ENCODE data around the gene COL24A1. TPM values are rescaled to one million over a fixed set of nuclear protein-coding genes. Genes with fewer than 3 reads are reported as not detected.
"Not testable (repeated sequence)": the region's sequence is repeated elsewhere in the genome, so short reads cannot be mapped to it uniquely, and the experiment has no call there.

The COL24A1 gene
- total RNA-seq, 2 donors from 2014 or later: not detected

DNA sequence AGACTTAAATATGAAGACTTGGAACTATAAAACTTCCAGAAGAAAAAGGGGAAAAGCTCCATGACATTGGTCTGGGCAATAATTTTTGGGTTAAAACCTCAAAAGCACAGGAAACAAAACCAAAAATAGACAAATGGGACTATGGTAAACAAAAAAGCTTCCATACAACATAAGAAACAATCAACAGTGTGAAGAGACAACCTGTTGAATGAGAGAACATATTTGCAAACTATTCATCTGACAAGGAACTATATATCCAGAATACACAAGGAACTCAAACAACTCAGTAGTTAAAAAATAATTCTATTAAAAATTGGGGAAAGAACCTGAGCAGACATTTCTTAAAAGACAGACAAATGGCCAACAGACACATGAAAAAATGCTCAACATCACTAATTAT, 255.7 kb downstream of the COL24A1 start:
- Mint-ChIP-seq H3K27ac (no peak overlapping the region), H3K36me3 (no peaks in the 10 kb centered on the region), H3K9me3 (peaks cover 0 to 6% of the 10 kb centered on the region in 2 donors)
- ATAC-seq (no peak), DNase-seq (ENCODE audit: low spot score in 2 of 2) (no peak)

DNA sequence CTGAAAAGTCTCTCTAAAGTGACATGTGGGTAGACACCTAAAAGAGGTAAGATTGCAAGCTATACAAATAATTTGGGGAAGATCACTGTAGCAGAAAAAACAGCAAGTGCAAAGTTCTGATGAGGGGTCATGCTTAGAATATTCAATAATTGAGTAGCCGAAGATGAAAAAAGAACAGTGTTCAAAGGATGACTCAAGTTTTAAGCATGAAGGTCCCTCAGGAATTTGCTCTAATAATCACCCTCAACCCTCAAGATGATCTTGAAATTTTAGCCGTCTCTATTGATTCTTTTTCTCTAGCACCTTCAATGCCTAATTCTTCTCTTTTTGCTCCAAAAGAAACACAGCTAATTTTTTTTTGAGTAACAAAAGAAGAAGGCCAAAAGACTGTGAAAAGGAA, 257.7 kb downstream of the COL24A1 start:
- DNase-seq (ENCODE audit: low spot score in 2 of 2): no peak
- no peak for ATAC-seq
- Mint-ChIP-seq H3K9me3 (peaks cover 0 to 6% of the 10 kb centered on the region in 2 donors), H3K36me3 (no peaks in the 10 kb centered on the region), H3K27ac (no peak overlapping the region)

DNA sequence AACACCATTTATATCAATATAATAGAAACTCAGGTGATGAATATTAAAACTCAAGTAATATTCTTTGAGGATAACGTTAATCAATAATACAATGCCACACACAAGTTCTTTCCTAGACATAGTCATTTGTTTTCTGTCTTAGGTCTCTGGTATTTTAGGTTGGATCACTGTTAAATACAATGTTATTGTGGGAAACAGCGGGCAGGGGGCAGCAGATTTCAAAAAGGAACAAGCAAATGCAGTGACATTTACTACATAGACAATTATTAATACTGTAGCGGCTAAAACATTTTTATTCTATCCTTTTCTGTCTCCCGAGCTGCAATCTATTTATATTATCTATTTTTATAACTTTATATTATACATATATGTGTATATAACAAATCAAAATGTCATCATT, 261.9 kb downstream of the COL24A1 start:
- DNase-seq (ENCODE audit: low spot score in 2 of 2) (no peak), ATAC-seq (no peak)
- Mint-ChIP-seq H3K27ac (no peak overlapping the region), H3K36me3 (no peaks in the 10 kb centered on the region), H3K9me3 (peaks cover 0 to 6% of the 10 kb centered on the region in 2 donors)

DNA sequence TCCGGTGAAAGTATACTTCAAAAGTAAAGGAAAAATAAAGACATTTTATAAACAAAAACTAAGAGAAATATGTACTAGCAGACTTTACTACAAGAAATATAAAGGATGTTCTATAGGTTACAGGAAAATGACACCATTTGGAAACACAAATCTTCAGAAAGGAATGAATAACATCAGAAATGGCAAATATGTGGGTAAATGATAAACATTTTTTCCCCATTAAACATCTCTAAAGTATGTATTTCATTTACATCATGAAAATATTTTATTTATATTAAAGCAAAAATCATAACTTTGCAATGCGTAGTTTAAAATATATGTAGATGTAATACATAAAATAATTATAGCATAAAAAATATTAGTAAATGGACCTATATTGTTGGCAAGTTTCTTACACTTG, 264.2 kb downstream of the COL24A1 start:
- Mint-ChIP-seq H3K27ac (no peak overlapping the region), H3K9me3 (no peaks in the 10 kb centered on the region), H3K36me3 (no peaks in the 10 kb centered on the region)
- DNase-seq (ENCODE audit: low spot score in 2 of 2): no peak
- no peak for ATAC-seq

DNA sequence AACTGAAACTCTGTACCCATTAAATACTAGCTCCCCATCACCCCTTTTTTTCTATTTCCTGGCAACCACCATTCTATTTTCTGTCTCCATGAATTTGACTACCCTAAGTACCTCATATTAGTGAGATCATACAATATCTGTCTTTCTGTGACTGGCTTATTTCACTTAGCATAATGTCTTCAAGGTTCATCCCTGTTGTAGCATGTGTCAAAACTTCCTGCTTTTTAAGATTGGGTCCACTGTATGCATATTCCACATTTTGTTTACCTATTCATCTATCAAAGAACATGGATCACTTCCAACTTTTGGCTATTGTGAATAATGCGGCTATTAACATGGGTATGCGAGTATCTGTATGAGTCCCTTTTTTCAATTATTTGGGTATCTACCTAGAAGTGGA, 266.7 kb downstream of the COL24A1 start:
- no peaks in the 10 kb centered on the region for H3K36me3 Mint-ChIP-seq
- ATAC-seq (no peak), DNase-seq (ENCODE audit: low spot score in 2 of 2) (no peak)
- H3K9me3 Mint-ChIP-seq: no peaks in the 10 kb centered on the region
- no peak overlapping the region for H3K27ac Mint-ChIP-seq

DNA sequence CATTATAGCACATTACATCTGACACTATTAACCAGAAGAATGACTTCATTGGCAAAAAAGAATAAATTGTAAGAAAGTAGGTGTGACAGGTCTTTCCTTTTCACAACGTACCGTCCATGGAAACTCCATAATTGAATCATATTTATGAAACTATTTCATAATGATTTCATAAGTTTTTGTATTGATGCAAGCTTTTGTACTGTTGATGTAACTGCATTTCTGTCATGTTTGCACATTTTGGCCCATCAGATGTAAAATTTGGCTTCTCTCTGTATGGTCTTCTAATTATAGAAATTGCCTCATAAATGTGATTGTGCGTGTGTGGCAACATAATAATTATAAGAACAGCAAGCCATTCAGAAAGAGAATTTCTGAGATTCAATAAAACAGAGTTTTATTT, 267.7 kb downstream of the COL24A1 start:
- Mint-ChIP-seq H3K9me3 (no peaks in the 10 kb centered on the region), H3K36me3 (no peaks in the 10 kb centered on the region), H3K27ac (no peak overlapping the region)
- DNase-seq (ENCODE audit: low spot score in 2 of 2) (no peak), ATAC-seq (no peak)

DNA sequence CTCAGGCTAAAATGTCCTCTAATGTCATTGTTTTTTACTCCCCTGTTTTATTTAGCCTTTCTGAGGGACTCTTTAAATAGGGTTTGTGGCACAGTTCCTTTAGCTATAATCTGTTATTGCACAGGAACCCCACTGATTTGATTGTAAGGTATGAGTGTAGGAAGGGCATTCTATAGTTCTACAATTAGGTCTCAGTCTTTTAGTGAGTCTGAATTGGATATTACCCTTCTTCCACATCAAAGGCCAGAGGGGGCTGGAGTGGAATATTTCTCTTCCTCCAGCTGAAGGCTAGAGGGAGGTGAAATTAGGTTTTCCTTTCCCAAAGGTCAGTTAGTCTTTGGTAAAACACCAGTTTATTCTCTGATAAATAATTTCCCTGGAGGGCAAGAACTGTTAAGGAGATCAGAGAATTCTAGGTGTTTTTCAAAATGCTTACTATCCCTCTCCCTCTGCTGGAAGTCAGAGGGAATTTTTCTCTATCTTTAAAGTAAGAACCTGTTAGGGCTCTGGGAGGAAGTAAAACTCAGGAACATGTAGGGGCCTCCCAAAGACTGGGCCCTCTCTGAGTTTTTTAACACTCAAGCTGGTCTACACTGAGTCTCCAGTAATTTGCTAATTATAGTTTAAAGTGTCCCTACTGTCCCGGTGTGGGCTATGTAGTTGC, 272.1 kb downstream of the COL24A1 start:
- no peaks in the 10 kb centered on the region for H3K36me3 Mint-ChIP-seq
- ATAC-seq (no peak), DNase-seq (ENCODE audit: low spot score in 2 of 2) (no peak)
- no peak overlapping the region for H3K27ac Mint-ChIP-seq
- H3K9me3 Mint-ChIP-seq: no peaks in the 10 kb centered on the region

DNA sequence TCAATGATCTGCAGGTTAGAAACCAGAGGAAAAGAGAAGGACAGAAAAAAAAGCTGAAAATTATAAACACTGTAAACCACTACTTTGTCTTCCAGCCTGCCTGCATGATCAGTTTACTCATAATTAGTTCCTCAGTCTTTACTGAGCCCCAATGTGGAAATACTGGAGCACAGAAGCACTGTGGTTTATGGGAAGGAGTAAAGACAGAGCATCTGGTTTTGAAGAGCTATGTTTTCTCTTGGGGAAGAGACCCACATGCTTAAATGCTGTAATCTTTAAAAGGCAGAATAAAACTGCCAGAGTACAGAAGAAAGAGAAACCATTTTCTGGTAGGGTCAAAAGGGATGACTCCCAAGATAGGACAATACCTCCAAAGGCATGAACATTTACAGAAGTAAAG, 289.4 kb downstream of the COL24A1 start:
- H3K27ac Mint-ChIP-seq: no peak overlapping the region
- no peaks in the 10 kb centered on the region for H3K36me3 Mint-ChIP-seq
- H3K9me3 Mint-ChIP-seq: peaks cover 0 to 6% of the 10 kb centered on the region in 2 donors
- ATAC-seq (no peak), DNase-seq (ENCODE audit: low spot score in 2 of 2) (no peak)

DNA sequence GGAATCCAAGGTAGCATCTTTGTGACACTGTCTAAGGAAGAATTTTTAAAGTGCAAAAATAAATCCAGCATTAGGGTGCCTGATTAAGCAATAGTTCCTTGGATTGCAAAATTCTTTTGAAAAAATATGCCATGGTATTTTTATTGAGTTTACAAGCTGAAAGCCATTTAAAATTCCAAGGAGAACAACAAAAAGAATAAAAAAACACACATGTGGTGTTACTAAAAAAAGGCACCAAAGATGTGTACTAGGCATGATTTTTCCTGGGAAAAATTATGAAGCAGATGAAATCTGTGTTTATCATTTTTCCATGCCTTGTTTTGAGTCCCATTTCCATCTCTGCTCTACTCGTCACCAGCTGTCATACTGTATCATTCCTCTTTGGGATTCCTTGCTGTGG, 291.4 kb downstream of the COL24A1 start:
- H3K36me3 Mint-ChIP-seq: no peaks in the 10 kb centered on the region
- DNase-seq (ENCODE audit: low spot score in 2 of 2) (no peak), ATAC-seq (no peak)
- peaks cover 0 to 4% of the 10 kb centered on the region in 2 donors for H3K9me3 Mint-ChIP-seq
- no peak overlapping the region for H3K27ac Mint-ChIP-seq

DNA sequence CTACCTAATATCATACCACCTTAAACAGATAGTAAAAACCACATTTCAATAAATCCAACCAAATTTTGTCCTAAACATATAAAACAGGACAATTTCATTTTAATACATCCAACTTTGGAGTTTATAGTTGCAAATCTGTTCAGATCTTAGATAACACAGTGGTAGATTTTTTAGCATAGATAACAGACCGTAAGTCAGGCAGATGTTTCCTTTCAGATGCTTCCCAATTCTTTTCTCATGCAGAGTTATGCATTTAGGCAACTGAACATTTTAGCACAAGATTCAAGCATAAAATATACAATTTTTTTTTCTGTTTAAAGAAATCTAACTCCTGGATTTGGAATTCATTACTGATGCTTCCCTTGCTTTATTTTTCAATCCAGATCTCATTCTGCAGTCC, 291.8 kb downstream of the COL24A1 start:
- Mint-ChIP-seq H3K36me3 (no peaks in the 10 kb centered on the region), H3K9me3 (peaks cover 0 to 4% of the 10 kb centered on the region in 2 donors), H3K27ac (no peak overlapping the region)
- ATAC-seq: no peak
- no peak for DNase-seq (ENCODE audit: low spot score in 2 of 2)

DNA sequence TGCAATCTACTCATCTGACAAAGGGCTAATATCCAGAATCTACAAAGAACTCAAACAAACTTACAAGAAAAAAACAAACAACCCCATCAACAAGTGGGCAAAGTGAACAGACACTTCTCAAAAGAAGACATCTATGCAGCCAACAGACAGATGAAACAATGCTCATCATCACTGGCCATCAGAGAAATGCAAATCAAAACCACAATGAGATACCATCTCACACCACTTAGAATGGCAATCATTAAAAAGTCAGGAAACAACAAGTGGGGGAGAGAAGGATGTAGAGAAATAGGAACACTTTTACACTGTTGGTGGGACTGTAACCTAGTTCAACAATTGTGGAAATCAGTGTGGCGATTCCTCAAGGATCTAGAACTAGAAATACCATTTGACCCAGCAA, 292.9 kb downstream of the COL24A1 start:
- H3K36me3 Mint-ChIP-seq; H3K9me3 Mint-ChIP-seq; H3K27ac Mint-ChIP-seq; ATAC-seq; DNase-seq (ENCODE audit: low spot score in 2 of 2): not testable (repeated sequence)

DNA sequence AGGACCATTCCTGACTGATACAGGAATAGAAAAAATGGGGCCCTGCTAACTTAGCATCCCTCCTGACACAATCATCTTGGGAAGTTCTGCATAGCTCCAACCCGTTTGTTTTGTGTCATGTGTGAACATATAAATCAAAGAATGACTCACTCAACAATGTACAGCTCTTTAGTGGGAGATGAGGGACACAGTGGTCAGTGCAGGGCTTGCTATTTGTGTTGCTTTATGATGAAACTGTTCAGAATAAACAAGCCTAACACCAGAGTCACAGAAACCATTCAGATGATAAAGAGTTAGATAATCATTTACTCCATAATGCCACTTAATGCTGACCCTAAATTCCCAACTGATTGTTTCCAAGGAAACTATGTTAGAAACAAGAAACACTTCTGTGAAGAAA, 294.1 kb downstream of the COL24A1 start:
- peaks cover 0 to 4% of the 10 kb centered on the region in 2 donors for H3K9me3 Mint-ChIP-seq
- H3K36me3 Mint-ChIP-seq: no peaks in the 10 kb centered on the region

DNA sequence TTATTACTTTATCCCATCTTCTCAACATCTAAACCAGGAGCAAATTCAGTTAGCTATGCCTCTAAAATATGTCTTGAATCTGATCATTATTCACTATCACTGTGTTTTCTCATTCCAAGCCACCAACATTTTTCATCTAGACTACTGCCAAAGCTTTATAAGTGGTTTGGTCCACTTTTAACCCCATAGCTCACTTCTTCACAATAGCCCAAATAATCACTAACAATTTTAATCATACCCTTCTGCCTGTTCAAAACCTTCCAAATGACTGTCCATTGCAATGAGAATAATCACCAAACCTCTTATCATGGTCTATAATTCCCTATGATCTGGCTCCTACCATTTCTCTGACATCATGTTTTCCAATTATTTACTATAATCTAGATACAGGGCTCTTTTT, 298.6 kb downstream of the COL24A1 start:
- ATAC-seq: no peak
- H3K36me3 Mint-ChIP-seq: no peaks in the 10 kb centered on the region
- H3K9me3 Mint-ChIP-seq: peaks cover 0 to 4% of the 10 kb centered on the region in 2 donors
- no peak for DNase-seq (ENCODE audit: low spot score in 2 of 2)
- H3K27ac Mint-ChIP-seq: no peak overlapping the region

More for the DNA sequence above, 294.1 kb downstream of the COL24A1 start:
- DNase-seq (ENCODE audit: low spot score in 2 of 2): no peak
- ATAC-seq: no peak
- no peak overlapping the region for H3K27ac Mint-ChIP-seq

DNA sequence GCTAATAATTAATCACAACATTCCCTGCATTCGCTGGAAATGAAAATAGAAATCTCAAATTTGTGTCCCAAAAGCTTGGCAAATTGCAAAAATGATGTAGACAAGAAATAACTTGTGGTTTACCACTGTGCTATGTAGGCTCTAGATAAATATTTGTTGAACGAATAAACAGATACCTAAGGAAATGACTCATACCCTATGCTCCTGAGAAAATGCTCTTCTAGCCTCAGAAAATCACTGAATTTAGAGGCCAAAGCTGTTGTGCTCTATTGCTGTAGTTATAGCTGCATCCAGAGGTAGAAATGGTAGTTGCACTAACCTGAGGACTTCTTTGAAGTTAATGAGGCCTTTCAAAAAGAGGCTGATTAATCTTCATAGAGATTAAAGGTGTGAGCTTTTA, 306.3 kb downstream of the COL24A1 start:
- no peak for ATAC-seq
- H3K27ac Mint-ChIP-seq: no peak overlapping the region
- no peak for DNase-seq (ENCODE audit: low spot score in 2 of 2)
- no peaks in the 10 kb centered on the region for H3K36me3 Mint-ChIP-seq
- H3K9me3 Mint-ChIP-seq: no peaks in the 10 kb centered on the region

DNA sequence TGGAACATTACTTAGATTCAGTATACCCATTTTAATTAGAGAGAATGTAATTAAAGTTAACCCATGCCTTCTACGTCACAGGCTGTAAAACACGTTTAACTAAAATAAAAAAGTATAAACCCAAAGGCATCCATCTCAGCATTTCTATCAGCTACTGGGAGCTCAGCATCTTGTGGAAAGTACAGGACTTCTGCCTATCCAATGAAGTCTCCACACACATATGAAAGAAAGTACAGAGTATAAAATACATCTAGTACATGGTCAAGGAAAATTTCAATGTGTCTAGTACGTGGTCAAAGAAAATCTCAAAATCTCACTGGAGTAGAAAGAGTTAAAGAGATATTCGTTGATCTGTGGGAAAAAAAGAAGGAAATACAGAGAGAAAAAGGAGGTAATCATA, 306.9 kb downstream of the COL24A1 start:
- no peaks in the 10 kb centered on the region for H3K36me3 Mint-ChIP-seq
- DNase-seq (ENCODE audit: low spot score in 2 of 2) (no peak), ATAC-seq (no peak)
- no peak overlapping the region for H3K27ac Mint-ChIP-seq
- H3K9me3 Mint-ChIP-seq: no peaks in the 10 kb centered on the region

DNA sequence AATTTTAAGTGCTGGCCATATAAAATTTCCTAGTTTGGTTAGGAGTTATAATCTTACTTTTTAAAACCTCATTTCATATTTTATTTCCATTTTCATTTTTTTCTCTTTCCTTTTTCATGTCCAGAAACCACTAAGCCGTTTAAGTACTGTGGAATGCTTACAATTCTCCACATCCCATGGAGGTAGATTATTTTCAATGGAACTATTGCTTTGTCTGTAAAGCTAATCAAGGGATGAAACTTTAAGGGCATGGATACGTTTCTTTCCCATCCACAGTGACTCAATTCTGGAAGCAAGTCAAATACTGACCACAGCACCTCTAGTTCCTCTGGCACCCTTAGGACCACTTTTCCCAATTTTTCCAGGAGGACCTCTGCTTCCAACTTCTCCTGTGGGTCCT, 309.2 kb downstream of the COL24A1 start:
- no peaks in the 10 kb centered on the region for H3K36me3 Mint-ChIP-seq
- no peak overlapping the region for H3K27ac Mint-ChIP-seq
- no peak for ATAC-seq
- no peaks in the 10 kb centered on the region for H3K9me3 Mint-ChIP-seq
- DNase-seq (ENCODE audit: low spot score in 2 of 2): no peak

DNA sequence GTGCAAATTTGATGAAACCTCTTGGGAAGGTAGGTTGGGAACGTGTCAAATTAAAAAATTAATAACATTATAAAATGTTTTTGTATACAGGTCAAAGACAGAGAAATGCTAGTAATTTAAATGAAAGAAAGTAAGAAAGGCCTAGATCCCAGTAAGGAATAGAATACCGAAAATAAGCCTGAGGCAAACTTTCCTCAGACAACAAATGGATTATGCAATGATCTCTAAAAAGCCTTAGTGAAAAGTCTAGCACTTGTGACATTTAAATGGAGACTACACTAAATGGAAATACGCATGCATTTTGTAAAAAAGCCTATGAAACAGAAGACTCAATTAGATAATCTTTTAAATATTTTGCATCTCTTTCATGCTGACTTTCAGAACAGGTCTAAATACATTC, 309.9 kb downstream of the COL24A1 start:
- no peaks in the 10 kb centered on the region for H3K9me3 Mint-ChIP-seq
- H3K27ac Mint-ChIP-seq: no peak overlapping the region
- ATAC-seq (no peak), DNase-seq (ENCODE audit: low spot score in 2 of 2) (no peak)
- H3K36me3 Mint-ChIP-seq: no peaks in the 10 kb centered on the region

DNA sequence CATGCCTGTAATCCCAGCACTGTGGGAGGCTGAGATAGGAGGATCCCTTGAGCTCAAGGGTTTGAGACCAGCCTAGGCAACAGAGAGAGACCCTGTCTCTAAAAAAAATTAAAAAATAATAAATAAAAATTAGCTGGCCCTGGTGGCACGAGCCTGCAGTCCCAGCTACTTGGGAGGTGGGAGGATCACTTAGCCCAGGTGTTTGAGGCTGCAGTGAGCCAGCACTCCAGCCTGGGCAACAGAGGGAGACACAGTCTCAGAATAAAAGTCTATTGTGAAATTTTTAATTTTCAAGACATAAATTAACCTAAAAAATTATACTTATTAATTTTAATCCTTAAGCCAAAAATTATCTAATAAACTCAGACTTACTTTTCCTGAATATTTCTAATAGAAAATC, 317.1 kb downstream of the COL24A1 start:
- Mint-ChIP-seq H3K9me3 (no peaks in the 10 kb centered on the region), H3K27ac (no peak overlapping the region), H3K36me3 (no peaks in the 10 kb centered on the region)
- no peak for DNase-seq (ENCODE audit: low spot score in 2 of 2)
- no peak for ATAC-seq

DNA sequence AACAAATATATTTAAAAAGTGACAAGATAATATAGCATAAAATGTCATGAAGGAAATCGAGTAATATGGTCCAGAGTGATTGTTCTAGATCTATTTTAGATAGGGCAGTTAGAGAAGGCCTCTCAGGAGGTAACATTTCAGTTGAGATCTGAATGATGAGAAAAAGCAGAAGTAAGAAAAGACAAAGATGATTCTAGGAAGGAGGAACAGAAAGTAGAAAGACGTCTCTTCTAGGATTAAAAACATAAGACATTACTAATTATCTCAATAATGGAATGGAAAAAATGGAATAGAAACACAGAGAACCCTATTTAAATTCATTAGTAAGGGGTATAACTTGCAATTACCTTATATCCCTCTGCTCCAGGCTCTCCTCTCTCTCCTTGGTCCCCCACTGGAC, 318.3 kb downstream of the COL24A1 start:
- ATAC-seq (no peak), DNase-seq (ENCODE audit: low spot score in 2 of 2) (no peak)
- Mint-ChIP-seq H3K9me3 (peaks cover 0 to 4% of the 10 kb centered on the region in 2 donors), H3K27ac (no peak overlapping the region), H3K36me3 (no peaks in the 10 kb centered on the region)

Data from activated naive CD4-positive, alpha-beta T cell treated with anti-CD3 and anti-CD28 coated beads, Interleukin-2, amount 50 U/mL, for 72 hours (primary cell).